A549 treated with GW870086 at 1 μM for 4 hours (cell line): ENCODE measurements around the gene HLA-DPA1. TPM values are rescaled to one million over a fixed set of nuclear protein-coding genes. Genes with fewer than 3 reads are reported as not detected.

Source experiments
- total RNA-seq: library from RNA; stranded (reverse); fragments of 200-300 nt; extraction: Qiagen RNA extraction; gene quantifications from 5 replicates; pipeline ENCODE4 v1.2.3, GENCODE V29; 2022; ENCODE audit warnings: low read depth

HLA-DPA1 gene
- not detected in 5 replicates for total RNA-seq

GRCh38 chr6:33073431-33073871, at the start of gene HLA-DPA1:
HLA-DPA1 (minus strand) TSS chr6:33073649.

GRCh38 chr6:33075568-33076405, 2.3 kb upstream of the HLA-DPA1 start, which contains the start of gene HLA-DPB1:
HLA-DPB1 (plus strand) TSS chr6:33075990; CDS start chr6:33076042, 52 bp downstream.

Other genes with a start within 250 kb of the HLA-DPA1 start
- gene TAP2, start 234.9 kb downstream of the HLA-DPA1 start, total RNA-seq, result 13.2 to 21.8 TPM (median 16.8 TPM) in 5 replicates
- 18.2 to 24.9 TPM (median 19.5 TPM) in 5 replicates for gene PSMB8, start 229.6 kb downstream of the HLA-DPA1 start, total RNA-seq
- 34.1 to 42.0 TPM (median 39.9 TPM) in 5 replicates for gene TAP1, start 219.9 kb downstream of the HLA-DPA1 start, total RNA-seq
- gene PSMB9, start 219.5 kb downstream of the HLA-DPA1 start, total RNA-seq, result 15.8 to 26.0 TPM (median 18.9 TPM) in 5 replicates
- gene HLA-DMB, start 132.6 kb downstream of the HLA-DPA1 start, total RNA-seq, result 1.1 to 2.3 TPM (median 1.4 TPM) in 5 replicates
- 2.4 to 4.1 TPM (median 2.5 TPM) in 5 replicates for gene HLA-DMA, start 120.6 kb downstream of the HLA-DPA1 start, total RNA-seq
- 110 to 139 TPM (median 125 TPM) in 5 replicates for gene BRD2, start 105.1 kb downstream of the HLA-DPA1 start, total RNA-seq
- gene HLA-DOA, start 64.1 kb downstream of the HLA-DPA1 start, total RNA-seq, result 0.03 to 0.14 TPM in 2 of 5 replicates, not detected in the others
- not detected in 5 replicates for gene HLA-DPB1, start 2.3 kb upstream of the HLA-DPA1 start, total RNA-seq
- gene COL11A2, start 118.8 kb upstream of the HLA-DPA1 start, total RNA-seq, result 0.45 to 0.93 TPM (median 0.71 TPM) in 5 replicates
- 14.0 to 20.0 TPM (median 19.7 TPM) in 5 replicates for gene RXRB, start 127.0 kb upstream of the HLA-DPA1 start, total RNA-seq
- gene SLC39A7, start 127.2 kb upstream of the HLA-DPA1 start, total RNA-seq, result 103 to 113 TPM (median 109 TPM) in 5 replicates
- 12.3 to 16.6 TPM (median 15.5 TPM) in 5 replicates for gene HSD17B8, start 131.0 kb upstream of the HLA-DPA1 start, total RNA-seq
- 19.3 to 26.3 TPM (median 23.1 TPM) in 5 replicates for gene RING1, start 134.9 kb upstream of the HLA-DPA1 start, total RNA-seq
- gene VPS52, start 198.2 kb upstream of the HLA-DPA1 start, total RNA-seq, result 15.1 to 17.6 TPM (median 15.5 TPM) in 5 replicates
- 2,539 to 2,848 TPM (median 2,622 TPM) in 5 replicates for gene RPS18, start 198.4 kb upstream of the HLA-DPA1 start, total RNA-seq
- gene B3GALT4, start 203.5 kb upstream of the HLA-DPA1 start, total RNA-seq, result 0.38 to 0.91 TPM (median 0.81 TPM) in 5 replicates
- gene WDR46, start 215.6 kb upstream of the HLA-DPA1 start, total RNA-seq, result 50.1 to 58.6 TPM (median 53.8 TPM) in 5 replicates
- 99.4 to 123 TPM (median 103 TPM) in 5 replicates for gene PFDN6, start 216.0 kb upstream of the HLA-DPA1 start, total RNA-seq
- gene RGL2, start 225.3 kb upstream of the HLA-DPA1 start, total RNA-seq, result 10.8 to 16.6 TPM (median 13.9 TPM) in 5 replicates
- gene TAPBP, start 240.4 kb upstream of the HLA-DPA1 start, total RNA-seq, result 35.4 to 40.0 TPM (median 38.7 TPM) in 5 replicates
- gene ZBTB22, start 244.1 kb upstream of the HLA-DPA1 start, total RNA-seq, result 2.5 to 3.6 TPM (median 3.2 TPM) in 5 replicates
- 35.4 to 36.9 TPM (median 35.9 TPM) in 5 replicates for gene DAXX, start 249.3 kb upstream of the HLA-DPA1 start, total RNA-seq